ENCODE measurements around the gene SLC66A2. TPM values are rescaled to one million over a fixed set of nuclear protein-coding genes. Genes with fewer than 3 reads are reported as not detected.

The SLC66A2 gene
- total RNA-seq, 1 experiment from 2014 or later, result 19.5 TPM

DNA sequence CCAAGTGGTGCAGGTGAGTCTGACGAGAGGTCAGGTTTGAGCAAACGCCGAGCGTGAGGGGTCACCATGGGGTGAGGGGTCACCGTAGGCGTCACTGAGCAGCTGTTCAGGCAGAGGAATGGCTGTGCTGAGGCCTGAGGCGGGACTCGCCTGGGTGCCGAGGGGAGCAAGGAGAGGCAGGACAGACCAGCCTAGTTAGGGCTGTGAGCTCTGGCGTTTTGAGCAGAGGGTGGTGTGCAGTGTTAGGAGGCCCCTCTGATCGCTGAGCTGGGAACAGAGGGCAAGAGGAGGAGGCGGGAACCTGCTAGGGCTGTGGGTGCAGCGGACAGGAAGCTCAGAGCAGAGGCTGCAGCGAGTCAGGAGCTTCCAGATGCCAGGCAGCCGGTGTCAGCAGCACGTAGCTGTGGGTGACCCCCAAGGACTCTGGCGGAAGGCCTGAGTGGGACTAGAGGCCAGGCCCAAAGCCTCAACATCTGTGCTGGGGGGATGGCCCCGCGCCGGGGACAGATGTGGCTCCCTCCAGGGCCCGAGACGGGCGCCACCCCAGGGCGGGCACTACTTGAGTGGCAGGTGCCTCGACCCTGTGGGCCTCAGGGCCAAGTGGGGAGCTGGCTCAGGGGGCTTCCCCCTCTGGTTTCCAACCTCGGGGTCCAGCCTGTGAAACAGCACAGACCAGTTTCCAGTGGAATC is 98.0 kb downstream of the SLC66A2 start:
- no peak overlapping the region for H3K4me3 ChIP-seq (ENCODE audit: low read depth, low read length)

GRCh38 chr18:79852561-79853302 is 98.7 kb downstream of the SLC66A2 start:
- Mint-ChIP-seq H3K4me1 (ENCODE audit: low read depth, unreplicated experiment) (no peaks in the 10 kb centered on the region), H3K9me3 (ENCODE audit: unreplicated experiment) (no peaks in the 10 kb centered on the region), H3K4me3 (ENCODE audit: unreplicated experiment) (no peak overlapping the region), H3K27ac (ENCODE audit: unreplicated experiment) (no peak overlapping the region), H3K27me3 (ENCODE audit: insufficient read depth, unreplicated experiment) (no peaks in the 10 kb centered on the region), H3K36me3 (ENCODE audit: insufficient read depth, unreplicated experiment) (no peaks in the 10 kb centered on the region)
- POLR2A ChIA-PET, result no interaction called here
- CTCF ChIA-PET, result no interaction called here
- H3K4me3 ChIP-seq (ENCODE audit: low read depth, low read length), result no peak overlapping the region
- no peak for TF ChIP-seq CTCF (IDR thresholded peaks at IDR 0.05; ENCODE audit: insufficient read depth in 1 of 2, low read depth in 1 of 2, low read length in 1 of 2, severe bottlenecking in 1 of 2, unreplicated experiment in 1 of 2)
- intact Hi-C loops (cut with micrococcal nuclease; ENCODE audit: unreplicated experiment), result no loop called here
- no peaks in the 10 kb centered on the region for H3K36me3 ChIP-seq (ENCODE audit: control insufficient read depth, insufficient read depth, low read length)
- no peaks in the 10 kb centered on the region for H3K27me3 ChIP-seq (replicated peaks; ENCODE audit: control insufficient read depth, insufficient read depth, low read length)
- no TSS peak for BruUV-seq (replicated peaks)
- no peaks in the 10 kb centered on the region for H3K9me3 ChIP-seq
- no peaks in the 10 kb centered on the region for H3K4me1 ChIP-seq
- DNase-seq, result no peak

More for the DNA sequence above, 98.0 kb downstream of the SLC66A2 start:
- Mint-ChIP-seq H3K4me1 (ENCODE audit: low read depth, unreplicated experiment) (no peaks in the 10 kb centered on the region), H3K27me3 (ENCODE audit: insufficient read depth, unreplicated experiment) (no peaks in the 10 kb centered on the region), H3K9me3 (ENCODE audit: unreplicated experiment) (no peaks in the 10 kb centered on the region), H3K4me3 (ENCODE audit: unreplicated experiment) (no peak overlapping the region), H3K36me3 (ENCODE audit: insufficient read depth, unreplicated experiment) (no peaks in the 10 kb centered on the region), H3K27ac (ENCODE audit: unreplicated experiment) (no peak overlapping the region)
- ChIA-PET POLR2A (no interaction called here), CTCF (no interaction called here)
- Histone ChIP-seq H3K9me3 (no peaks in the 10 kb centered on the region), H3K36me3 (ENCODE audit: control insufficient read depth, insufficient read depth, low read length) (no peaks in the 10 kb centered on the region), H3K4me1 (no peaks in the 10 kb centered on the region), H3K27me3 (replicated peaks; ENCODE audit: control insufficient read depth, insufficient read depth, low read length) (no peaks in the 10 kb centered on the region)
- DNase-seq, result no peak
- no peak for TF ChIP-seq CTCF (IDR thresholded peaks at IDR 0.05; ENCODE audit: insufficient read depth in 1 of 2, low read depth in 1 of 2, low read length in 1 of 2, severe bottlenecking in 1 of 2, unreplicated experiment in 1 of 2)
- BruUV-seq (replicated peaks), result no TSS peak
- intact Hi-C loops (cut with micrococcal nuclease; ENCODE audit: unreplicated experiment), result no loop called here

Other genes starting within 250 kb of the SLC66A2 start
- gene KCNG2, start 153.7 kb downstream of the SLC66A2 start, total RNA-seq (2022), result not detected in 2 replicates
- 25.7 and 25.9 TPM in 2 replicates for gene HSBP1L1, start 13.0 kb upstream of the SLC66A2 start, total RNA-seq (2022)
- 80.2 and 83.3 TPM in 2 replicates for gene TXNL4A, start 36.9 kb upstream of the SLC66A2 start, total RNA-seq (2022)
- 19.2 and 19.3 TPM in 2 replicates for gene RBFA, start 82.8 kb upstream of the SLC66A2 start, total RNA-seq (2022)
- gene ADNP2, start 157.6 kb upstream of the SLC66A2 start, total RNA-seq (2022), result 21.4 and 22.1 TPM in 2 replicates